ENCODE results near the gene PPP2R2C.

The PPP2R2C gene

DNA sequence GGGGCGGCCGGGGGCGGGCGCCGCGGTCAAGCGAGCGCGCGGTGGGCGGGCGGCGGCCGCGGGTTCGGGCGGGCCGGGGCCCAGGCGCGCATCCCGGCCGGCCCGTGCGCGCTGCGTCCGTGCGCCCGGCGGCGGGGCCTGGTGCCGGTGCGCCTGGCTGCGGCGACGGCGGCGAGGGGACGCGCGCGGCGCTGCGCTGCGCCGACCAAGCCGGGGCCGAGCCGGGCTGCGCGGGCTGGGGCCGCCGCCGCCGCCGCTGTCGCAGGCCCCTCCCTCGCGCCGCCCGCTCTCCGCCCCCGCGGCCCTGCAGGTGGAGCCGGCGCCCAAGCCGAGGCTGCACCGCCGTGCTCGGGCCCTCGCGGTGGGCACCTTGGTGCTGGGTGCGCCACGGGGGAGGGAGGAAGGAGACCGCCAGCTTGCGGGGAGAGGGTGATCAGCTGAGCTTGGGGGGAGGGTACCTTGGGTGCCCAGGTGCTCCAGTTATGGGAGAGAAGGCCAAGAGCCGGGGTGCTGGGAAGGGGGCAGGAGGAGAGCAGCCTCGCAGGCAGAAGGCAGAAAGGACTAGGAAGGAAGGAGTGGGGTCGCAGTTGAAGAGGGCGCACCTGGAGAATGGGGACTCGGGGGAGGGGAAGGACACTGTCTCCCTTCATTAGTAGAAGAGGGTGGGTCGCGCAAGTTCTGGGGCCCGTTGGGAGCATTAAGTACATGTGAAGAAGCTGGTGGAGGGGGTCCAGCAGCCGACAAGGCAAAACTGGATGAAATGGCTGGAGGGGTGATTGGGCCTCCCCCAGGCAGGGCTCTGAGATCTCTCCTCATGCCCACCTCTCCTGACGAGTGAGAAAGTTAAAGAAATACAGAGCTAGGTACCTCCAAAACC is at the start of gene PPP2R2C:
TSS of gene PPP2R2C (minus strand) at position 228 of the 877 bp plus-strand sequence. CDS start 385 bp downstream, outside the sequence.
- Histone ChIP-seq H2AFZ (peak within 1 kb of the TSS; percentile 73), H3K27me3 (ENCODE audit: control insufficient read depth, insufficient read depth, low read length) (no peaks in the 10 kb centered on the region), H3K4me3 (ENCODE audit: low read depth, low read length) (no peak within 1 kb of the TSS), H3K4me1 (no peaks in the 10 kb centered on the region), H3K9ac (no peak within 1 kb of the TSS), H3K36me3 (ENCODE audit: control insufficient read depth, insufficient read depth, low read length) (no peaks in the 10 kb centered on the region), H3K4me2 (ENCODE audit: low read length) (no peak within 1 kb of the TSS), H3K9me3 (ENCODE audit: control insufficient read depth, low read length) (no peaks in the 10 kb centered on the region), H3K79me2 (no peaks in the 10 kb centered on the region), H3K27ac (no peak within 1 kb of the TSS)
- TF ChIP-seq, protein P1, sequence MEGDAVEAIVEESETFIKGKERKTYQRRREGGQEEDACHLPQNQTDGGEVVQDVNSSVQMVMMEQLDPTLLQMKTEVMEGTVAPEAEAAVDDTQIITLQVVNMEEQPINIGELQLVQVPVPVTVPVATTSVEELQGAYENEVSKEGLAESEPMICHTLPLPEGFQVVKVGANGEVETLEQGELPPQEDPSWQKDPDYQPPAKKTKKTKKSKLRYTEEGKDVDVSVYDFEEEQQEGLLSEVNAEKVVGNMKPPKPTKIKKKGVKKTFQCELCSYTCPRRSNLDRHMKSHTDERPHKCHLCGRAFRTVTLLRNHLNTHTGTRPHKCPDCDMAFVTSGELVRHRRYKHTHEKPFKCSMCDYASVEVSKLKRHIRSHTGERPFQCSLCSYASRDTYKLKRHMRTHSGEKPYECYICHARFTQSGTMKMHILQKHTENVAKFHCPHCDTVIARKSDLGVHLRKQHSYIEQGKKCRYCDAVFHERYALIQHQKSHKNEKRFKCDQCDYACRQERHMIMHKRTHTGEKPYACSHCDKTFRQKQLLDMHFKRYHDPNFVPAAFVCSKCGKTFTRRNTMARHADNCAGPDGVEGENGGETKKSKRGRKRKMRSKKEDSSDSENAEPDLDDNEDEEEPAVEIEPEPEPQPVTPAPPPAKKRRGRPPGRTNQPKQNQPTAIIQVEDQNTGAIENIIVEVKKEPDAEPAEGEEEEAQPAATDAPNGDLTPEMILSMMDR (IDR thresholded peaks at IDR 0.05): no peak

DNA sequence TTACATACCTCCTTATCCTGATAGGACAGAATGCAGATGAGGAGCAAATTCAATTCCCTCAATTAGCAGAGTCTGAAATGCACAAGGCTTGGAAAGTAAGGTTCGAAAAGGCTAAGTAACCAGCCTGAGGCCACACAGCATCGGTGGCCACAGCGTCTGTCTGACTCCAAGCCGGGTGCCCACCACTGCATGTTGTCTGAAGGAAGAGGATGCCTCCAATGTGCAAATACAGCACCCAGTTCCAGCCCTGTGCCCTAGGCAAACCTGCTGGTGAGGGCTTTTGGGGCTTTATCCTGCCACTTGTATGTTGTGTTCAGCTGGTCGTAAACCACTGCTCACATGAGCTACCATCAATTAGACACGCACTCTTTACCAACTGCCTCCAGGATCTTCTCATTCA is 48.6 kb upstream of the PPP2R2C start:
- H2AFZ ChIP-seq: no peak overlapping the region
- H3K27me3 ChIP-seq (ENCODE audit: control insufficient read depth, insufficient read depth, low read length): no peaks in the 10 kb centered on the region
- no peaks in the 10 kb centered on the region for H3K36me3 ChIP-seq (ENCODE audit: control insufficient read depth, insufficient read depth, low read length)
- TF ChIP-seq, protein P1 (IDR thresholded peaks at IDR 0.05): no peak
- H3K79me2 ChIP-seq: no peaks in the 10 kb centered on the region
- H3K9ac ChIP-seq: no peak overlapping the region
- no peaks in the 10 kb centered on the region for H3K4me1 ChIP-seq
- H3K9me3 ChIP-seq (ENCODE audit: control insufficient read depth, low read length): no peaks in the 10 kb centered on the region
- H3K4me3 ChIP-seq (ENCODE audit: low read depth, low read length): no peak overlapping the region
- H3K4me2 ChIP-seq (ENCODE audit: low read length): no peak overlapping the region
- H3K27ac ChIP-seq: no peak overlapping the region

DNA sequence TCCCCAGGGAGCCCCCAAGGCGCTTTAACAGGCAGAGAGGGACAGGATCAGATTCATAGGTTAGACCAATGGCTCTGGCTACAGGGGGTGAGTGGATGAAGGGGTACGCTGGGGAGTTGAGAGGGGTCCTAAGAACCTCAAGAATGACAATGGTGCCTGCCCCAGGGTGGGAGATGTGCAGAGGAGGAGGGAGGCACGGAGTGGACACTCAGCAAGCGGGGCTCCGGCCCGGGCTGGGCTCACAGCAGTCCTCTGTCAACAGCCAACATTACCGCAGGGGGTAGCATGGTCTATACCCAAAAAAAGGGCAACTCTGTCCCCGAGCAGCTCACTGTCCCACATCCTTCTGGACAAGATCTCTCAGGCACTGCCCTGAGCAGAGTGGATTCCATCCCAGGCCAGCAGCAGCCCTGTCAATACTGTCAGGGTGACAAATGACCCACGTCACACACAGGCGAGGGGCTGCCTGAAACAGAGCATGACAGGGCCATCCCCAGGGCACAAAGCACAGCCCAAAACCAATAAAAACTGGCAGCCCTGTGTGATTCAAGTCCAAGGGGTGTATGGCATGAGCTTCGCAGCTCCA is 47.7 kb upstream of the PPP2R2C start:
- no peak overlapping the region for H3K4me2 ChIP-seq (ENCODE audit: low read length)
- no peaks in the 10 kb centered on the region for H3K9me3 ChIP-seq (ENCODE audit: control insufficient read depth, low read length)
- H3K27ac ChIP-seq: no peak overlapping the region
- no peak overlapping the region for H3K4me3 ChIP-seq (ENCODE audit: low read depth, low read length)
- H3K27me3 ChIP-seq (ENCODE audit: control insufficient read depth, insufficient read depth, low read length): no peaks in the 10 kb centered on the region
- H3K9ac ChIP-seq: no peak overlapping the region
- TF ChIP-seq, protein P1 (IDR thresholded peaks at IDR 0.05): no peak
- no peaks in the 10 kb centered on the region for H3K79me2 ChIP-seq
- H3K4me1 ChIP-seq: no peaks in the 10 kb centered on the region
- H3K36me3 ChIP-seq (ENCODE audit: control insufficient read depth, insufficient read depth, low read length): no peaks in the 10 kb centered on the region
- H2AFZ ChIP-seq: no peak overlapping the region

DNA sequence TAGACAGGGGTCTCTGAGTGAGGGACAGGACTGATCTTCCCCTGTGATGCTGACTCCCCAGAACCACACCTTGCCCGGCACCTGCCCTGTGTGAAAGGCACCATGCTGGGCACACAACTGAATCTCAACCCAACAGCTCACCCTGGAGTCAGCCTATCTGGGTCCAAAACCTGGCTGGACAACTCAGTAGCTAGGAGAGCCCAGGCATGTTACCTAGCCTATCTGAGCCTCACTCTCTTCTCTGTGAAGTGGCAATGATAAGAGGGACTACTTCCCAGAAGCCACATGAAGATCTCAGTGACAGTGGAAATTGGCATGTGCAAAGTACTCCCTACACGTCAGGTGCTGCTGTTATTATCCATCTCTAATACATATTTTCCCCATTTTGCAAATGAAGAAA is 44.8 kb upstream of the PPP2R2C start:
- Histone ChIP-seq H2AFZ (no peak overlapping the region), H3K79me2 (no peaks in the 10 kb centered on the region), H3K4me2 (ENCODE audit: low read length) (no peak overlapping the region), H3K36me3 (ENCODE audit: control insufficient read depth, insufficient read depth, low read length) (no peaks in the 10 kb centered on the region), H3K27ac (no peak overlapping the region), H3K27me3 (ENCODE audit: control insufficient read depth, insufficient read depth, low read length) (no peaks in the 10 kb centered on the region), H3K4me3 (ENCODE audit: low read depth, low read length) (no peak overlapping the region), H3K9me3 (ENCODE audit: control insufficient read depth, low read length) (no peaks in the 10 kb centered on the region), H3K9ac (no peak overlapping the region), H3K4me1 (no peaks in the 10 kb centered on the region)
- TF ChIP-seq, protein P1 (IDR thresholded peaks at IDR 0.05): no peak

Data from parathyroid adenoma (tissue), 2 donors.